GM19025 (cell line): ENCODE measurements around the gene SMAD5.

ENCODE experiments used
- ATAC-seq: cut with Tn5 transposase; IDR thresholded peaks from one replicate; pipeline ENCODE4 v1.9.1; 2021; ENCODE audit warnings: mild to moderate bottlenecking, low read depth, moderate library complexity; ENCODE audit not compliant: unreplicated experiment

SMAD5 gene

GRCh38 chr5:136212252-136212721, 79.6 kb downstream of the SMAD5 start:
- ATAC-seq = no peak

- no peak for ATAC-seq
Observed at GRCh38 chr5:136213919-136214493, 81.4 kb downstream of the SMAD5 start.

GRCh38 chr5:136215812-136216211, 83.2 kb downstream of the SMAD5 start:
- no peak for ATAC-seq

GRCh38 chr5:136216230-136216629, 83.6 kb downstream of the SMAD5 start:
- no peak for ATAC-seq

- ATAC-seq = no peak
Observed at GRCh38 chr5:136221340-136221739, 88.7 kb downstream of the SMAD5 start.

GRCh38 chr5:136222580-136223235, 90.1 kb downstream of the SMAD5 start:
- no peak for ATAC-seq

- ATAC-seq = no peak
Observed at GRCh38 chr5:136225796-136226195, 93.2 kb downstream of the SMAD5 start.

GRCh38 chr5:136226401-136226800, 93.8 kb downstream of the SMAD5 start:
- no peak for ATAC-seq

GRCh38 chr5:136228136-136228757, 95.6 kb downstream of the SMAD5 start:
- no peak for ATAC-seq

GRCh38 chr5:136230176-136230575, 97.5 kb downstream of the SMAD5 start:
- no peak for ATAC-seq

- ATAC-seq = peak; percentile 65
Observed at GRCh38 chr5:136232316-136232715, 99.7 kb downstream of the SMAD5 start.
